ENCODE data around the gene RAD50.

The RAD50 gene

GRCh38 chr5:132669966-132670882 is 113.4 kb downstream of the RAD50 start:
- in situ Hi-C loops (cut with HindIII; ENCODE audit: low pct_unique_long_range_greater_than_20kb, low sequenced_read_pairs): no loop called here
- TF ChIP-seq JUND (IDR thresholded peaks at IDR 0.05; ENCODE audit: low read depth): no peak
- no peak for DNase-seq (ENCODE audit: low read depth in 1 of 2, low spot score in 1 of 2)

- in situ Hi-C loops (cut with HindIII; ENCODE audit: low pct_unique_long_range_greater_than_20kb, low sequenced_read_pairs): no loop called here
- TF ChIP-seq JUND (IDR thresholded peaks at IDR 0.05; ENCODE audit: low read depth): no peak
- DNase-seq (ENCODE audit: low read depth in 1 of 2, low spot score in 1 of 2): no peak
These were observed 114.2 kb downstream of the RAD50 start for GRCh38 chr5:132671000-132671399.

GRCh38 chr5:132673488-132673887 is 116.7 kb downstream of the RAD50 start:
- no peak for TF ChIP-seq JUND (IDR thresholded peaks at IDR 0.05; ENCODE audit: low read depth)
- in situ Hi-C loops (cut with HindIII; ENCODE audit: low pct_unique_long_range_greater_than_20kb, low sequenced_read_pairs): no loop called here
- no peak for DNase-seq (ENCODE audit: low read depth in 1 of 2, low spot score in 1 of 2)

GRCh38 chr5:132673939-132674630 is 117.3 kb downstream of the RAD50 start, which contains the start of gene IL4:
TSS of gene IL4 (plus strand) at chr5:132673989. CDS start at chr5:132674051, 62 bp downstream.
- in situ Hi-C loops (cut with HindIII; ENCODE audit: low pct_unique_long_range_greater_than_20kb, low sequenced_read_pairs): no loop called here
- no peak for TF ChIP-seq JUND (IDR thresholded peaks at IDR 0.05; ENCODE audit: low read depth)
- no peak for DNase-seq (ENCODE audit: low read depth in 1 of 2, low spot score in 1 of 2)

- TF ChIP-seq JUND (IDR thresholded peaks at IDR 0.05; ENCODE audit: low read depth): no peak
- in situ Hi-C loops (cut with HindIII; ENCODE audit: low pct_unique_long_range_greater_than_20kb, low sequenced_read_pairs): no loop called here
- DNase-seq (ENCODE audit: low read depth in 1 of 2, low spot score in 1 of 2): peak; percentile 64 to 66
These were observed 118.1 kb downstream of the RAD50 start for GRCh38 chr5:132674671-132675506.

- no peak for TF ChIP-seq JUND (IDR thresholded peaks at IDR 0.05; ENCODE audit: low read depth)
- no peak for DNase-seq (ENCODE audit: low read depth in 1 of 2, low spot score in 1 of 2)
- in situ Hi-C loops (cut with HindIII; ENCODE audit: low pct_unique_long_range_greater_than_20kb, low sequenced_read_pairs): no loop called here
These were observed 119.3 kb downstream of the RAD50 start for GRCh38 chr5:132675936-132676689.

- in situ Hi-C loops (cut with HindIII; ENCODE audit: low pct_unique_long_range_greater_than_20kb, low sequenced_read_pairs): no loop called here
- DNase-seq (ENCODE audit: low read depth in 1 of 2, low spot score in 1 of 2): peak; percentile 67 to 79
- TF ChIP-seq JUND (IDR thresholded peaks at IDR 0.05; ENCODE audit: low read depth): no peak
These were observed 120.4 kb downstream of the RAD50 start for GRCh38 chr5:132677191-132677590.

GRCh38 chr5:132677682-132678400 is 121.1 kb downstream of the RAD50 start:
- in situ Hi-C loops (cut with HindIII; ENCODE audit: low pct_unique_long_range_greater_than_20kb, low sequenced_read_pairs): no loop called here
- TF ChIP-seq JUND (IDR thresholded peaks at IDR 0.05; ENCODE audit: low read depth): no peak
- no peak for DNase-seq (ENCODE audit: low read depth in 1 of 2, low spot score in 1 of 2)

- in situ Hi-C loops (cut with HindIII; ENCODE audit: low pct_unique_long_range_greater_than_20kb, low sequenced_read_pairs): no loop called here
- TF ChIP-seq JUND (IDR thresholded peaks at IDR 0.05; ENCODE audit: low read depth): no peak
- no peak for DNase-seq (ENCODE audit: low read depth in 1 of 2, low spot score in 1 of 2)
These were observed 122.0 kb downstream of the RAD50 start for GRCh38 chr5:132678735-132679134.

GRCh38 chr5:132679166-132679565 is 122.4 kb downstream of the RAD50 start:
- in situ Hi-C loops (cut with HindIII; ENCODE audit: low pct_unique_long_range_greater_than_20kb, low sequenced_read_pairs): no loop called here
- DNase-seq (ENCODE audit: low read depth in 1 of 2, low spot score in 1 of 2): no peak
- no peak for TF ChIP-seq JUND (IDR thresholded peaks at IDR 0.05; ENCODE audit: low read depth)

- in situ Hi-C loops (cut with HindIII; ENCODE audit: low pct_unique_long_range_greater_than_20kb, low sequenced_read_pairs): no loop called here
- peak in 1 of 2 experiments; percentile 45 for DNase-seq (ENCODE audit: low read depth in 1 of 2, low spot score in 1 of 2)
- TF ChIP-seq JUND (IDR thresholded peaks at IDR 0.05; ENCODE audit: low read depth): no peak
These were observed 123.1 kb downstream of the RAD50 start for GRCh38 chr5:132679717-132680380.

All from T47D (cell line).